ENCODE data around the gene TNFRSF17.

The TNFRSF17 gene

GRCh38 chr16:12009462-12009861 lies 44.5 kb downstream of the TNFRSF17 start:
- no peak for DNase-seq

GRCh38 chr16:12009922-12010321 lies 44.9 kb downstream of the TNFRSF17 start:
- no peak for DNase-seq

GRCh38 chr16:12010388-12011251 lies 45.6 kb downstream of the TNFRSF17 start:
- DNase-seq = no peak

GRCh38 chr16:12011565-12011964 lies 46.6 kb downstream of the TNFRSF17 start:
- DNase-seq = no peak

GRCh38 chr16:12016291-12016947 lies 51.4 kb downstream of the TNFRSF17 start:
- no peak for DNase-seq

- DNase-seq = no peak
Observed at GRCh38 chr16:12017558-12017957, 52.5 kb downstream of the TNFRSF17 start.

Measured in cortex of kidney (tissue), 1 donor.